ENCODE results near the gene ENOX1. TPM values are rescaled to one million over a fixed set of nuclear protein-coding genes. Genes with fewer than 3 reads are reported as not detected.

ENOX1 gene
- total and polyA plus RNA-seq, 9 of the 15 experiments (the other 6 are each of a cell fraction or from before 2014, with no cell fraction given), result not detected

DNA sequence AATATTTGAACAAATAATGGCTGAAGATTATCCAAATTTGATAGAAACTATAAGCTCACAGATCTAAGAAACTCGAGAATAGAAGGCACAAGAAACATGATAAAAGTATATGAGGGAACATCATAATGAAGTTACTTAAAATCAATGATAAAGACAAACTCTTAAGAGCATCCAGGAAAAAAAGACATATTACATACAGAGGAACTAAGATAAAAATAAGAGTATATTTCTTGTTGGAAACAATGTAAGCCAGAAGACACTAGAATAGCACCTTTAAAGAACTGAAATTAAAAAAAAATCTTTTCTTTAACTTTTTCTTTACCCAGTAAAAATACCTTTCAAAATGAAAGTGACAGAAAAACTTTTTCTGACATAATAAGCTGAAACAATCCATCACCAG lies 407.0 kb downstream of the ENOX1 start:
- Histone ChIP-seq H3K27me3 (ENCODE audit: control insufficient read depth in 2 of 2, insufficient read depth in 2 of 2, low read length in 2 of 2) (no peaks in the 10 kb centered on the region), H3K9me3 (replicated peaks; ENCODE audit: control insufficient read depth, insufficient read depth, low read depth, low read length) (no peaks in the 10 kb centered on the region), H3K27ac (ENCODE audit: extremely low read depth, low read depth, low read length) (no peak overlapping the region), H4K20me1 (replicated peaks; ENCODE audit: control insufficient read depth, insufficient read depth, low read length) (no peaks in the 10 kb centered on the region), H2AFZ (ENCODE audit: low read depth, low read length) (no peak overlapping the region), H3K79me2 (ENCODE audit: control insufficient read depth, insufficient read depth, low read length) (no peaks in the 10 kb centered on the region), H3K36me3 (ENCODE audit: control insufficient read depth, insufficient read depth, low read length) (no peaks in the 10 kb centered on the region), H3K4me3 (no peak overlapping the region), H3K9me1 (ENCODE audit: control insufficient read depth, insufficient read depth, low read length) (no peaks in the 10 kb centered on the region), H3K4me2 (ENCODE audit: insufficient read depth, low read length) (no peak overlapping the region), H3K4me1 (replicated peaks in 1 of 2; ENCODE audit: control insufficient read depth in 2 of 2, insufficient read depth in 2 of 2, low read length in 2 of 2) (no peaks in the 10 kb centered on the region), H3K9ac (ENCODE audit: insufficient read depth in 1 of 2, low read depth in 2 of 2, low read length in 2 of 2) (no peak overlapping the region)
- DNase-seq (ENCODE audit: extremely low read depth in 1 of 4, low spot score in 3 of 4) (no peak), FAIRE-seq (no peak), ATAC-seq (no peak)
- CTCF ChIA-PET (ENCODE audit: low intra/inter-chr PET ratio), result no interaction called here
- BruUV-seq (replicated peaks), result no TSS peak
- intact Hi-C loops (cut with micrococcal nuclease) (no loop called here), in situ Hi-C loops (cut with MboI) (no loop called here)
- POLR2A ChIA-PET, result no interaction called here
- no peak for TF ChIP-seq CAMTA2 (CRISPR knock-in tag; conservative IDR thresholded peaks at IDR 0.05)
- TF ChIP-seq POLR3A (IDR thresholded peaks at IDR 0.05; ENCODE audit: borderline replicate concordance, extremely low read depth, insufficient read depth, insufficient read length), result no peak
- TF ChIP-seq ZNF311 (CRISPR knock-in tag; IDR thresholded peaks at IDR 0.05), result no peak
- no peak for TF ChIP-seq FOXA3 (CRISPR knock-in tag; conservative IDR thresholded peaks at IDR 0.05 in 1 of 2, IDR thresholded peaks at IDR 0.05 in 1 of 2)
- 0% methylated on average over 1 of the region's 1 CpG for WGBS (ENCODE audit: insufficient coverage, low coverage, missing lambda C conversion rate)

GRCh38 chr13:43377973-43378372 lies 408.8 kb downstream of the ENOX1 start:
- Histone ChIP-seq H3K27ac (ENCODE audit: extremely low read depth, low read depth, low read length) (no peak overlapping the region), H3K79me2 (ENCODE audit: control insufficient read depth, insufficient read depth, low read length) (no peaks in the 10 kb centered on the region), H3K4me3 (no peak overlapping the region), H3K36me3 (ENCODE audit: control insufficient read depth, insufficient read depth, low read length) (no peaks in the 10 kb centered on the region), H3K4me1 (replicated peaks in 1 of 2; ENCODE audit: control insufficient read depth in 2 of 2, insufficient read depth in 2 of 2, low read length in 2 of 2) (no peaks in the 10 kb centered on the region), H3K9me3 (replicated peaks; ENCODE audit: control insufficient read depth, insufficient read depth, low read depth, low read length) (no peaks in the 10 kb centered on the region), H3K9ac (ENCODE audit: insufficient read depth in 1 of 2, low read depth in 2 of 2, low read length in 2 of 2) (no peak overlapping the region), H3K9me1 (ENCODE audit: control insufficient read depth, insufficient read depth, low read length) (no peaks in the 10 kb centered on the region), H2AFZ (ENCODE audit: low read depth, low read length) (no peak overlapping the region), H3K4me2 (ENCODE audit: insufficient read depth, low read length) (no peak overlapping the region), H3K27me3 (ENCODE audit: control insufficient read depth in 2 of 2, insufficient read depth in 2 of 2, low read length in 2 of 2) (no peaks in the 10 kb centered on the region), H4K20me1 (replicated peaks; ENCODE audit: control insufficient read depth, insufficient read depth, low read length) (no peaks in the 10 kb centered on the region)
- no peak for TF ChIP-seq TAL1 (IDR thresholded peaks at IDR 0.05)
- no peak for TF ChIP-seq PTRF (tag; IDR thresholded peaks at IDR 0.05)
- TF ChIP-seq, protein P1, sequence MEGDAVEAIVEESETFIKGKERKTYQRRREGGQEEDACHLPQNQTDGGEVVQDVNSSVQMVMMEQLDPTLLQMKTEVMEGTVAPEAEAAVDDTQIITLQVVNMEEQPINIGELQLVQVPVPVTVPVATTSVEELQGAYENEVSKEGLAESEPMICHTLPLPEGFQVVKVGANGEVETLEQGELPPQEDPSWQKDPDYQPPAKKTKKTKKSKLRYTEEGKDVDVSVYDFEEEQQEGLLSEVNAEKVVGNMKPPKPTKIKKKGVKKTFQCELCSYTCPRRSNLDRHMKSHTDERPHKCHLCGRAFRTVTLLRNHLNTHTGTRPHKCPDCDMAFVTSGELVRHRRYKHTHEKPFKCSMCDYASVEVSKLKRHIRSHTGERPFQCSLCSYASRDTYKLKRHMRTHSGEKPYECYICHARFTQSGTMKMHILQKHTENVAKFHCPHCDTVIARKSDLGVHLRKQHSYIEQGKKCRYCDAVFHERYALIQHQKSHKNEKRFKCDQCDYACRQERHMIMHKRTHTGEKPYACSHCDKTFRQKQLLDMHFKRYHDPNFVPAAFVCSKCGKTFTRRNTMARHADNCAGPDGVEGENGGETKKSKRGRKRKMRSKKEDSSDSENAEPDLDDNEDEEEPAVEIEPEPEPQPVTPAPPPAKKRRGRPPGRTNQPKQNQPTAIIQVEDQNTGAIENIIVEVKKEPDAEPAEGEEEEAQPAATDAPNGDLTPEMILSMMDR (IDR thresholded peaks at IDR 0.05 in 2 of 3, conservative IDR thresholded peaks at IDR 0.05 in 1 of 3; ENCODE audit: insufficient read depth in 2 of 3, low read depth in 1 of 3, low read length in 3 of 3), result no peak
- no peak for TF ChIP-seq MTA3 (IDR thresholded peaks at IDR 0.05; ENCODE audit: borderline replicate concordance)
- DNase-seq (ENCODE audit: extremely low read depth in 1 of 4, low spot score in 3 of 4), result no peak
- WGBS (ENCODE audit: insufficient coverage, low coverage, missing lambda C conversion rate), result 0% methylated on average over 1 of the region's 1 CpG
- no peak for FAIRE-seq
- ChIA-PET CTCF (ENCODE audit: low intra/inter-chr PET ratio) (no interaction called here), POLR2A (no interaction called here)
- ATAC-seq, result no peak
- no TSS peak for BruUV-seq (replicated peaks)
- in situ Hi-C loops (cut with MboI), result no loop called here
- intact Hi-C loops (cut with micrococcal nuclease), result no loop called here
